ENCODE results near the gene AGPAT2.
"Not testable (repeated sequence)": the region's sequence is repeated elsewhere in the genome, so short reads cannot be mapped to it uniquely, and the experiment has no call there.

Gene AGPAT2

DNA sequence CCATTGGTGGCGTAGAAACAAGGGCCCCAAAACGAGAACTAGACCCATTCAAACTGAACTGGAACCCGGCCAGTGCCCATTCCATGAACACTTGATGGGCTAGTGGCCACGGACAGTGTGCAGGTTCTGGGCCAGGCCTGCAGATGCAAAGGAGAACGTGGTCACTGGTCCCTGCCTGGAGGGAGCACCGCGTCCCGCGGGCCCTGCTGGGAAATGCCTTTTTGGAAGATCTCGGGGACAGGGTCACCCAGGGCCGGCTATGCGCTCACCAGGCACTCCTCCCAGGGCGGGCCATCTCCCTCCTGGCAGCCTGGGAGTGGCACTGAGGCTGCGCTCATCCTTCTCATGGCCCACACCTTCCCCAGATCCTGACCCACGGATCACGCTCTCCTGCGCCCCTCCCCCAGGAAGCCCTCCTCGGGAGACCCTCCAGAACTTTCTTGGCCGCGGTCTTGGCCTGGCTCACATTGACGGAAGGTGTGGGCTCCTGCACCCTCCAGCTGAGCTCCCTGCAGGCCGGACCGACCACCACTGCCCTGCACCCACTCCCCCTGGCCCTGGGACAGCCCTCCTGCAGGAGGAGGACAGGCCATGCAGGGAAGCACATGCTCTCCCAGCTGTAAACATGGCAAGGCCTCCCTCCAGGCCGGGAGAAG, 22.3 kb upstream of the AGPAT2 start:
- H3K4me3 ChIP-seq (ENCODE audit: low read length): no peak overlapping the region
- TF ChIP-seq, protein P1, sequence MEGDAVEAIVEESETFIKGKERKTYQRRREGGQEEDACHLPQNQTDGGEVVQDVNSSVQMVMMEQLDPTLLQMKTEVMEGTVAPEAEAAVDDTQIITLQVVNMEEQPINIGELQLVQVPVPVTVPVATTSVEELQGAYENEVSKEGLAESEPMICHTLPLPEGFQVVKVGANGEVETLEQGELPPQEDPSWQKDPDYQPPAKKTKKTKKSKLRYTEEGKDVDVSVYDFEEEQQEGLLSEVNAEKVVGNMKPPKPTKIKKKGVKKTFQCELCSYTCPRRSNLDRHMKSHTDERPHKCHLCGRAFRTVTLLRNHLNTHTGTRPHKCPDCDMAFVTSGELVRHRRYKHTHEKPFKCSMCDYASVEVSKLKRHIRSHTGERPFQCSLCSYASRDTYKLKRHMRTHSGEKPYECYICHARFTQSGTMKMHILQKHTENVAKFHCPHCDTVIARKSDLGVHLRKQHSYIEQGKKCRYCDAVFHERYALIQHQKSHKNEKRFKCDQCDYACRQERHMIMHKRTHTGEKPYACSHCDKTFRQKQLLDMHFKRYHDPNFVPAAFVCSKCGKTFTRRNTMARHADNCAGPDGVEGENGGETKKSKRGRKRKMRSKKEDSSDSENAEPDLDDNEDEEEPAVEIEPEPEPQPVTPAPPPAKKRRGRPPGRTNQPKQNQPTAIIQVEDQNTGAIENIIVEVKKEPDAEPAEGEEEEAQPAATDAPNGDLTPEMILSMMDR (conservative IDR thresholded peaks at IDR 0.05; ENCODE audit: low read depth, low read length): no peak

DNA sequence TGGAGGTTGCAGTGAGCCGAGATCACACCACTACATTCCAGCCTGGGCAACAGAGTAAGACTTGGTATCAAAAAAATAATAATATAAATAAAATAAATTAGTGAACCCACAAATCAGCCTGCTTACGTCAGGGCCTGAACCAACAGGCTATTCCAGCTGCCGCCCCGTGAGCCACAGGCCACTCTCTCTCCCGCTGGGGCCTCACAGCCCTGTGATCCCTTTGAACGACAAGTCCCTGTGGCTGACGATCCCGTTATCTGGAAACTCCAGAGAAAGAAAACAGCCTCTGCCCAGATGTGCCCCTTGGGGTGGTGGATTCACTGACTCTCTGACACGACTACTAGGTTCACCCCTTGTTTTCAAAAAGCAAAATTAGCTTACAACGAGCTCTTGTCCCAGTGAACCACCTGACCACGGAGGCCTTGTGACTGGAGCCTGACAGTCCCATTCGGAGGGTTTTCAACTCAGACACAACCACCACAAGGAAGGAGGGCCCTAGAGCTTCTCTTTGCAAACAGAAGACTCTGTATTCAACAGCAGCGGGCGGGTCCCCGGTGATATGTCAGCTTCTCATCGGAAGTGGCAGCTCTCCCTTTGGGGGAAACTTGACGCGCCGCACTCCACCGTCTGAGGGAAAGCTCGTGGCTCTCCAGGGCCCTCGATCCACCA, 20.7 kb upstream of the AGPAT2 start:
- TF ChIP-seq, protein P1 (conservative IDR thresholded peaks at IDR 0.05; ENCODE audit: low read depth, low read length): no peak
- H3K4me3 ChIP-seq (ENCODE audit: low read length): no peak overlapping the region
- DNase-seq (ENCODE audit: low read depth): no peak

More for the DNA sequence above, 22.3 kb upstream of the AGPAT2 start:
- DNase-seq (ENCODE audit: low read depth): no peak

DNA sequence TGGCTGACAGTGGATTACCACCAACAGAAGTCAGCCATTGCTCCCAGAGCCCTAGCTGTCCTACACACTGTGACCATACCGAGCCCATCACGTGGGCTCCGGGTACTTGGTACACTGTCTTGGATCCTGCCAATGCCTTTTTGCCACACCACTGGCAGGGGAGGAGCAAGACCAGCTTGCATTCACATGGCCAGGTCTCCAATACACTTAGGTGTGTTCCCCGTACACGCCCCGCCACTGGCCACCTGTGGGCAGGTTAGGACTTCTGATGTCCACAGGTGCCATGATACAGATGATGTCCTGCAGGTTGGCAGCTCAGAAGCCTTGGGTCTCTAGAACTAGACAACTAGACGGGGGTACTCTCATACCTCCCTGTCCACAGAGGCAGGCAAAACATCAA, 19.8 kb upstream of the AGPAT2 start:
- no peak for DNase-seq (ENCODE audit: low read depth)
- TF ChIP-seq, protein P1 (conservative IDR thresholded peaks at IDR 0.05; ENCODE audit: low read depth, low read length): no peak
- no peak overlapping the region for H3K4me3 ChIP-seq (ENCODE audit: low read length)

DNA sequence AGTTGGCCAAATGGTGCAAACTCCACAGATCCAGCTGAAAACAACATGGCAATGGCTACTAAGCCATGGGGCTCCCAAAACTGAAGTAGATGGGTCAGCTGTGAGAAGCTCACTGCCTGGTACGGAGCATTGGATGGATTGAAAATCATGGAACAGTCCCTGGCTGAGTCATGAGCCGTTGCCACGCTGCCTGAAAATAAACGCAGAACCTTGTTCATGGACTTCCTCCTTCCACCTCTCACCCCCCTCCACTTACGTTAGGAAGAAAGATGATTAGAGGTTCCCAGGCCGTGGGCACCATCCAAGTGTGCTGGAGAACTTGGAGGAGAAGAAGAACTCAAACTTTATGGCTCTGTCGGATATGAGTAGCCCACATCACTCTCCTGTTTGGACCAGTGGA, 18.3 kb upstream of the AGPAT2 start:
- no peak overlapping the region for H3K4me3 ChIP-seq (ENCODE audit: low read length)
- peak; percentile 36 for DNase-seq (ENCODE audit: low read depth)
- TF ChIP-seq, protein P1 (conservative IDR thresholded peaks at IDR 0.05; ENCODE audit: low read depth, low read length): no peak

DNA sequence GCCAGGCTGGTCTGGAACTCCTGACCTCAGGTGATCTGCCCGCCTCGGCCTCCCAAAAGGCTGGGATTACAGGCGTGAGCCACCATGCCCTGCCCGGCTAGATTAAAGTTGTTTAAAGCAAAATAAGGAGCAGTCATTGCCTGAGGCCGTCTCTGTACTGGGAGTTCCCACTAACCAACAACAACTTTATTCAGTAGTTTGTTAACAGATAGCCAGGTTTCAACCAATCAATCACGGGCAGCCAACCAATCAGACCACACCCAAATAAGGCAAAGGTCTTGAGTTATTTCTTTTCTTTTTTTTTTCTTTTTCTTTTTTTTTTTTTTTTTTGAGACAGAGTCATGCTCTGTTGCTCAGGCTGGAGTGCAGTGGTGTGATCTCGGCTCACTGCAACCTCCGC, 17.5 kb upstream of the AGPAT2 start:
- H3K4me3 ChIP-seq (ENCODE audit: low read length); DNase-seq (ENCODE audit: low read depth): not testable (repeated sequence)

DNA sequence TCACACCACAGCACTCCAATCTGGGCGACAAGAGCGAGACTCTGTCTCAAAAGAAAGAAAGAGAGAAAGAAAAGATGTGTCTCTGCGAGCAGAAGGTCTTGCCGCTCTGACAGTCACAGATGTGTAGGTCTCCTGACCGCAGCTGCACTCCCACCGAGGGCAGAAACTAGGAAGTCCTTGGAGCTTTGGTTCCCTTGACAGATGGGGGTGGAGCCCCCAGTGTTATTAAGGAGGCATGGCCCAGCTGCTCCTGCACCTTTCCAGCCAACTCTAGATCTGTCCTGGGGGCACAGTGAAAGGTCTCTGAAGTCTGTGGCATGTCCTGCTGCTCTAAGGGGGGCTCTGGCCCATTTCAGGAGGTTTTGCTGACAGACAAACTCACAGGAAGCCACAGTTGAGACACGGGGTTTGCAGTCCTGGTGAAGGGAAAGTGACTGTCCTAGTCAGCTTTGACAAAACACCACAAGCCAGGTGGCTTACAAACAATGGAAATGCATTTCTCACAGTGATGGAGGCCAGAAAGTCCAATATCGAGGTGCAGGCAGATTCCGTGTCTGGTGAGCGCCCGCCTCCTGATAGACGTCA, 16.1 kb upstream of the AGPAT2 start:
- TF ChIP-seq, protein P1 (conservative IDR thresholded peaks at IDR 0.05; ENCODE audit: low read depth, low read length): no peak
- DNase-seq (ENCODE audit: low read depth): no peak
- no peak overlapping the region for H3K4me3 ChIP-seq (ENCODE audit: low read length)

DNA sequence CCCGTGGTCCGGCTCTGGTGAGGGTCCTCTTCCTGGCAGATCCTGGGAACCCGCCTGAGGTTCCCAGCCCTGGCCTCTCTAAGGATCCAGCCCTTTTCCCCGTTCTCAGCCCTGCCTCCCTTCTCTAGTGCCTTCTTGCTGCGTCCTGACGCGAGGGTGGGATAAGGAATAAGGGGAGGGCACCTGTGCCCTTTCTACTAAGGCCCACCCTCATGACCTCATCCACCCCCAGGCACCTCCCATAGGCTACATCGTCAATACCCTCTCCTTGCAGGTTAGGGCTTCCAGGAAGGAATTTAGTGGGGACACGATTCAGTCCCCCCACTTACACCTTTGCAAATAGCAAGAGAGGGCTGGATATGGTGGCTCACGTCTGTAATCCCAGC, 14.4 kb upstream of the AGPAT2 start:
- H3K4me3 ChIP-seq (ENCODE audit: low read length): no peak overlapping the region
- TF ChIP-seq, protein P1 (conservative IDR thresholded peaks at IDR 0.05; ENCODE audit: low read depth, low read length): no peak
- no peak for DNase-seq (ENCODE audit: low read depth)

Measured in retinal pigment epithelial cell (primary cell).